Fibroblast of skin of abdomen (primary cell): ENCODE measurements around the gene ANAPC13.

ENCODE experiments used
- DNase-seq: peaks from one replicate; pipeline ENCODE4 v3.0.0-alpha.2; 2013

The ANAPC13 gene

GRCh38 chr3:134449277-134449676, 36.5 kb downstream of the ANAPC13 start:
- no peak for DNase-seq

GRCh38 chr3:134448664-134449063, 37.1 kb downstream of the ANAPC13 start:
- DNase-seq, result no peak

GRCh38 chr3:134447351-134447750, 38.4 kb downstream of the ANAPC13 start:
- DNase-seq, result no peak

- no peak for DNase-seq
Measured at GRCh38 chr3:134446800-134447199, 39.0 kb downstream of the ANAPC13 start.

- DNase-seq, result no peak
Measured at GRCh38 chr3:134445636-134446035, 40.1 kb downstream of the ANAPC13 start.

GRCh38 chr3:134445095-134445494, 40.7 kb downstream of the ANAPC13 start:
- no peak for DNase-seq

- DNase-seq, result no peak
Measured at GRCh38 chr3:134441821-134442220, 44.0 kb downstream of the ANAPC13 start.

- no peak for DNase-seq
Measured at GRCh38 chr3:134441321-134441720, 44.5 kb downstream of the ANAPC13 start.

GRCh38 chr3:134437211-134437752, 48.5 kb downstream of the ANAPC13 start:
- no peak for DNase-seq

- DNase-seq, result no peak
Measured at GRCh38 chr3:134432236-134432635, 53.5 kb downstream of the ANAPC13 start.

GRCh38 chr3:134430950-134431445, 54.8 kb downstream of the ANAPC13 start:
- DNase-seq, result peak; percentile 38

GRCh38 chr3:134430174-134430573, 55.6 kb downstream of the ANAPC13 start:
- DNase-seq, result no peak

GRCh38 chr3:134428401-134428800, 57.4 kb downstream of the ANAPC13 start:
- DNase-seq, result peak; percentile 52
